ENCODE results near the gene SLC4A5.
"Not testable (repeated sequence)": the region's sequence is repeated elsewhere in the genome, so short reads cannot be mapped to it uniquely, and the experiment has no call there.

SLC4A5 gene

DNA sequence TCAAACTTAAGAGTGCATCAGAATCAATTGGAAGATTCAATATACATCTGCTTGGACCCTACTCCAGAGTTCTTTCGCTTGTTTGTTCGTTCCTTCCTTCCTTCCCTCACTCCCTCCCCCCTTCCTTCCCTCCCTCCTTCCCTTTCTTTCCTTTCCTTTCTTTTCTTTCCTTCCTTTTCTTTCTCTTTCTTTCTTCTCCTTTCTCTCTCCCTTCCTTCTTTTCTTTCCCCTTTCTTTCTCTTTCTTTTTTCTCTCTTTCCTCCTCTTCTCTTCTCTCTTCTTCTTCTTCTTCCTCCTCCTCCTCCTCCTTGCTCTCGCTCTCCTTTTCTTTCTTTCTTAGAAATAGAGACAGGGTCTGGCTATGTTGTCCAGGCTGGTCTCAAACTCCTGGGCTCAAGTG lies 98.9 kb downstream of the SLC4A5 start:
- H3K4me3 ChIP-seq (ENCODE audit: low read depth in 1 of 2, low read length in 2 of 2): no peak overlapping the region
- no peaks in the 10 kb centered on the region for H3K27me3 ChIP-seq (ENCODE audit: control insufficient read depth in 1 of 2, insufficient read depth in 2 of 2, low read length in 2 of 2)
- H3K9ac ChIP-seq (ENCODE audit: low read depth in 1 of 2, low read length in 2 of 2): no peak overlapping the region
- peaks cover 2 to 3% of the 10 kb centered on the region in 2 donors for H3K4me1 ChIP-seq (ENCODE audit: control insufficient read depth in 1 of 2, insufficient read depth in 2 of 2, low read length in 2 of 2)
- no peaks in the 10 kb centered on the region for H3K36me3 ChIP-seq (ENCODE audit: control insufficient read depth in 1 of 2, insufficient read depth in 2 of 2, low read length in 2 of 2)
- H3K27ac ChIP-seq (ENCODE audit: low read depth, low read length): no peak overlapping the region
- H3K9me3 ChIP-seq (ENCODE audit: control insufficient read depth in 1 of 2, low read length in 2 of 2): no peaks in the 10 kb centered on the region

DNA sequence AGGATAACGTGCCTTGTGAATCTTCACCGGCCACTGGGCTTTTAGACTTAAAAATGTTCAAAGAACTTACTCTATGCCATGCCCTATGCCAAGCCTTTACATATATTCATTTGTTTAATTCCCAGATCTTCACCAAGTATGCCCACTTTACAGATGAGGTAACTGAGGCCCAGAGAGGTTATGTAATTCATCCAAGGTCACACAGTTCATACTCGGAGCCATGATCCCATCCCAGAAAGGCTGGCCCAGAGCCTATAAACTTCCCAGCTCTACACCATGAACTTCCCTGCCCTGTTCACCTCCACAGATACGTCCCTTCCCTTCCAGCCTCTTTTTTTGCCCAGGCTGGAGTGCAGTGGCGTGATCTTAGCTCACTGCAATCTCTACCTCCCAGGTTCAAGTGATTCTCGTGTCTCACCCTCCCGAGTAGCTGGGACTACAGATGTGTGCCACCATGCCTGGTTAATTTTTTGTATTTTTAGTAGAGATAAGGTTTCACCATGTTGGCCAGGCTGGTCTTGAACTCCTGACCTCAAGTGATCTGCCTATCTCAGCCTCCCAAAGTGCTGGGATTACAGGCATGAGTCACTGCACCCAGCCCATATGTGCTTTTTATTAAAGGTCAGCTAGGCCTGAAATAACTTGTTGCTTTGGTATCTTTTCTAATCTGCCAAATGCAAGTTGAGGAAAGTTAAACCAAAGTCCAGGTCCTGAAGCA lies 100.7 kb downstream of the SLC4A5 start:
- no peaks in the 10 kb centered on the region for H3K9me3 ChIP-seq (ENCODE audit: control insufficient read depth in 1 of 2, low read length in 2 of 2)
- H3K4me3 ChIP-seq (ENCODE audit: low read depth in 1 of 2, low read length in 2 of 2): no peak overlapping the region
- H3K4me1 ChIP-seq (ENCODE audit: control insufficient read depth in 1 of 2, insufficient read depth in 2 of 2, low read length in 2 of 2): peaks cover 2 to 3% of the 10 kb centered on the region in 2 donors
- no peaks in the 10 kb centered on the region for H3K27me3 ChIP-seq (ENCODE audit: control insufficient read depth in 1 of 2, insufficient read depth in 2 of 2, low read length in 2 of 2)
- no peaks in the 10 kb centered on the region for H3K36me3 ChIP-seq (ENCODE audit: control insufficient read depth in 1 of 2, insufficient read depth in 2 of 2, low read length in 2 of 2)
- H3K9ac ChIP-seq (ENCODE audit: low read depth in 1 of 2, low read length in 2 of 2): no peak overlapping the region
- H3K27ac ChIP-seq (ENCODE audit: low read depth, low read length): no peak overlapping the region

DNA sequence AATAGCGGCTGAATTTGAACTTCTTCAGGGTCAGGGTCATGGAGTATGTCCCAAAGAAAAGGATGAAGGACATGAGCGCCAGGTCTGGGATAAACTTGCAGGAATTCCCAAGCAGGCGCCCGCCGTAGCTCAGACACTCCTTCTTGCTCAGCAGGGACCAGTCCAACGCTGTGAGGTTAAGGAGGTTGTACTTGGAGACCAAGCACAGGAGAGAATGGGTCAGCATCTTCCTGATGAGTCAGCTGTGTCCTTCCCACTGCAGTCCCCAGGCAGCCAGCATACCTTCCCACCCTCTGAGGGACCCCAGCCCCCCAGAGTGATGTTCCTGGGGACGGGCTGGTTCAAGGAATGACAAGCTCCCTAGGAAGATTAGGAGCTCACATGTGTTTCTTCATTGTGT lies 103.9 kb downstream of the SLC4A5 start:
- H3K27me3 ChIP-seq (ENCODE audit: control insufficient read depth in 1 of 2, insufficient read depth in 2 of 2, low read length in 2 of 2): no peaks in the 10 kb centered on the region
- no peak overlapping the region for H3K9ac ChIP-seq (ENCODE audit: low read depth in 1 of 2, low read length in 2 of 2)
- H3K4me1 ChIP-seq (ENCODE audit: control insufficient read depth in 1 of 2, insufficient read depth in 2 of 2, low read length in 2 of 2): peaks cover 2 to 3% of the 10 kb centered on the region in 2 donors
- no peaks in the 10 kb centered on the region for H3K36me3 ChIP-seq (ENCODE audit: control insufficient read depth in 1 of 2, insufficient read depth in 2 of 2, low read length in 2 of 2)
- H3K9me3 ChIP-seq (ENCODE audit: control insufficient read depth in 1 of 2, low read length in 2 of 2): no peaks in the 10 kb centered on the region
- no peak overlapping the region for H3K4me3 ChIP-seq (ENCODE audit: low read depth in 1 of 2, low read length in 2 of 2)
- no peak overlapping the region for H3K27ac ChIP-seq (ENCODE audit: low read depth, low read length)

DNA sequence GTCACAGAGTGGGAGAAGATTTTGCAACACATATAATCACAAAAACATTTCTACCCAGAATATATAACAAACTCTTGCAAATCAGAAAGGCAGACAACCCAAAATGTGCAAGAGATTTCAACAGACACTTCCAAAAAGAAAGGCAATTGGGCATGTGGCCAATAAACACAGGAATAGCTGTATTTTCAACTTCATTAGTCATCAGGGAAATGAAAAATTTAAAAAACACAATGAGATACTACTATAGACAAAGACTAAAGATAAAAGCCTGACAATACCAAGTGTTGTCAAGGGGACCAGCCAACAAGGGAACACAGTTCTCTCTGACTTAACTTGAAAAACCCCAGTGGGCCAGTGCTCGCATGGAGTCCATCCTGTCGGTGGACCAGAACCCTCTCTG lies 104.3 kb downstream of the SLC4A5 start:
- Histone ChIP-seq H3K4me3 (ENCODE audit: low read depth in 1 of 2, low read length in 2 of 2) (no peak overlapping the region), H3K27me3 (ENCODE audit: control insufficient read depth in 1 of 2, insufficient read depth in 2 of 2, low read length in 2 of 2) (no peaks in the 10 kb centered on the region), H3K9me3 (ENCODE audit: control insufficient read depth in 1 of 2, low read length in 2 of 2) (no peaks in the 10 kb centered on the region), H3K9ac (ENCODE audit: low read depth in 1 of 2, low read length in 2 of 2) (no peak overlapping the region), H3K27ac (ENCODE audit: low read depth, low read length) (no peak overlapping the region), H3K4me1 (ENCODE audit: control insufficient read depth in 1 of 2, insufficient read depth in 2 of 2, low read length in 2 of 2) (peaks cover 2 to 3% of the 10 kb centered on the region in 2 donors), H3K36me3 (ENCODE audit: control insufficient read depth in 1 of 2, insufficient read depth in 2 of 2, low read length in 2 of 2) (no peaks in the 10 kb centered on the region)

DNA sequence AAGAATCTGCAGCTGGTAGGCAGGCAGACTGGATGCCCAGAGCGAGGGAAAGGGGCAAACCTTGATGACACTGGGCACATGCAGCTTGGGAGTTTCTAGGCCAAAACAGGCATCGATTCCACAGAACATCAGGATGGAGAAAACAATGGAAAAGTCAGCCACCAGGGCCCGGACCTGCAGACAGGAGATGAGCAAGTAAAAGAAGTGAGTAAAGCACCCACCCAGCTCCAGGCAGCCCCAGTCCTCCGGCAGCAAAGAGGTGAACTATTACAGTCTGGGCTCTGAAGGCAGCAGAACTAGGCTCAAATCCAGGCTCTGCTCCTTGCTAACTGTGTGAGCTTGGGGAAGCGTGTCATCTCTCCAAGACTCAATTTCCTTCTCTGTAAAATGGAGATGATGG lies 108.2 kb downstream of the SLC4A5 start:
- H3K27me3 ChIP-seq (ENCODE audit: control insufficient read depth in 1 of 2, insufficient read depth in 2 of 2, low read length in 2 of 2): no peaks in the 10 kb centered on the region
- H3K36me3 ChIP-seq (ENCODE audit: control insufficient read depth in 1 of 2, insufficient read depth in 2 of 2, low read length in 2 of 2): no peaks in the 10 kb centered on the region
- H3K9ac ChIP-seq (ENCODE audit: low read depth in 1 of 2, low read length in 2 of 2): no peak overlapping the region
- no peak overlapping the region for H3K4me3 ChIP-seq (ENCODE audit: low read depth in 1 of 2, low read length in 2 of 2)
- H3K27ac ChIP-seq (ENCODE audit: low read depth, low read length): no peak overlapping the region
- H3K4me1 ChIP-seq (ENCODE audit: control insufficient read depth in 1 of 2, insufficient read depth in 2 of 2, low read length in 2 of 2): no peaks in the 10 kb centered on the region
- no peaks in the 10 kb centered on the region for H3K9me3 ChIP-seq (ENCODE audit: control insufficient read depth in 1 of 2, low read length in 2 of 2)

DNA sequence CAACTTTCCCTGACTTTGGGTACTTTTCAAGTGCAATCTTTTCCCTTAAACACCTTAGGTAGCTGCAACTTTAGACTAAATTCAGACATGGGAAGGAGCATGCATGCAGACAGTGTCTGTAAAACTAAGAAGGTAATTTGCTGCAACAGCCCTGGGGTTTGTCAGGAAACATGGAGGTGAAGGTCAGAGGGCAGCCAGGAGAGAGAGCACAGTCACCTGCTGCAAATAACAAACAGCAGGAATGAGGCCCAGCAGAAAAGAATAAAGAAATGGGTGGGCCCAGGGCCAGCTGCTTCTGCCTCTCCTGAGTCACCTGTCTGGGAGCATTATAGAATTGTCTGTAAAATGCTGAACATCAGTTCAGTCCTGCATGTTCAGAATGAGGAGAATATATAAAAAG lies 109.6 kb downstream of the SLC4A5 start:
- H3K27me3 ChIP-seq (ENCODE audit: control insufficient read depth in 1 of 2, insufficient read depth in 2 of 2, low read length in 2 of 2): no peaks in the 10 kb centered on the region
- H3K4me1 ChIP-seq (ENCODE audit: control insufficient read depth in 1 of 2, insufficient read depth in 2 of 2, low read length in 2 of 2): no peaks in the 10 kb centered on the region
- H3K27ac ChIP-seq (ENCODE audit: low read depth, low read length): no peak overlapping the region
- H3K36me3 ChIP-seq (ENCODE audit: control insufficient read depth in 1 of 2, insufficient read depth in 2 of 2, low read length in 2 of 2): no peaks in the 10 kb centered on the region
- H3K9ac ChIP-seq (ENCODE audit: low read depth in 1 of 2, low read length in 2 of 2): no peak overlapping the region
- no peaks in the 10 kb centered on the region for H3K9me3 ChIP-seq (ENCODE audit: control insufficient read depth in 1 of 2, low read length in 2 of 2)
- H3K4me3 ChIP-seq (ENCODE audit: low read depth in 1 of 2, low read length in 2 of 2): no peak overlapping the region

DNA sequence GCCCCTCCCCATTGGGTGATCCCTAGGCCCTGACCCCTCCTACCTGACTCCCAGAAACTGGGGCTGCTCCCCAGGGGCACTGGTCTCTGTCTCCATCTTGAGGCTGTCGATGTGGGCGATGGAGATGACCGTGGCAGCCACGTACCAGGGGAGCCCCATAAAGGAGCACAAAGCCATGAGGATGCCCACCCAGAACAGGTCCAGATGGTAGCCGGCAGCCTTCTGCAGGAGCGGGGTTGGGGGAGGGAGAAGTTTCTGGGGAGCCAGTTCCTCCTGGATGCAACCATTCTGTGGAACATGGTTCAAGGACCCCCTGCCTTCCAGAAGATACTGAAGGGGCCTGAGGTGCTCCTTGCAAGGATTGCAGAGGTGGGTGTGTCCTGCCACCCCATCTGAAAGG lies 110.8 kb downstream of the SLC4A5 start:
- H3K4me1 ChIP-seq (ENCODE audit: control insufficient read depth in 1 of 2, insufficient read depth in 2 of 2, low read length in 2 of 2): no peaks in the 10 kb centered on the region
- no peaks in the 10 kb centered on the region for H3K9me3 ChIP-seq (ENCODE audit: control insufficient read depth in 1 of 2, low read length in 2 of 2)
- H3K4me3 ChIP-seq (ENCODE audit: low read depth in 1 of 2, low read length in 2 of 2): no peak overlapping the region
- no peaks in the 10 kb centered on the region for H3K27me3 ChIP-seq (ENCODE audit: control insufficient read depth in 1 of 2, insufficient read depth in 2 of 2, low read length in 2 of 2)
- H3K9ac ChIP-seq (ENCODE audit: low read depth in 1 of 2, low read length in 2 of 2): no peak overlapping the region
- no peaks in the 10 kb centered on the region for H3K36me3 ChIP-seq (ENCODE audit: control insufficient read depth in 1 of 2, insufficient read depth in 2 of 2, low read length in 2 of 2)
- H3K27ac ChIP-seq (ENCODE audit: low read depth, low read length): no peak overlapping the region

DNA sequence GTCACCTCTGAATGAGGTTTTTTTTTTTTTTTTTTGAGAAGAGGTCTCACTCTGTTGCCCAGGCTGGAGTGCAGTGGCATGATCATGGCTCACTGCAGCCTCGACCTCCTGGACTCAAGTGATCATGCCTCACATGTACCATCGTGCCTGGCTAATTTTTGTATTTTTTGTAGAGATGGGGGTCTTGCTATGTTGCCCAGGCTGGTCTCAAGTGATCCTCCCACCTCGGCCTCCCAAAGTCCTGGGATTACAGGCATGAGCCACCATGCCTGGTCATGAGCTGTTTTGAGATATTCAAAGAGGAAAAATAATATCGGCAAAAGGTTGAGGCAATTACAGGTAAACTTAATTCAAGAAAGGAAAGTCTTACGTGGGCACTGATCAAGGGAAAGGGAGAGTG lies 113.4 kb downstream of the SLC4A5 start:
- H3K27me3 ChIP-seq (ENCODE audit: control insufficient read depth in 1 of 2, insufficient read depth in 2 of 2, low read length in 2 of 2); H3K4me1 ChIP-seq (ENCODE audit: control insufficient read depth in 1 of 2, insufficient read depth in 2 of 2, low read length in 2 of 2); H3K4me3 ChIP-seq (ENCODE audit: low read depth in 1 of 2, low read length in 2 of 2); H3K9me3 ChIP-seq (ENCODE audit: control insufficient read depth in 1 of 2, low read length in 2 of 2); H3K36me3 ChIP-seq (ENCODE audit: control insufficient read depth in 1 of 2, insufficient read depth in 2 of 2, low read length in 2 of 2); H3K27ac ChIP-seq (ENCODE audit: low read depth, low read length); H3K9ac ChIP-seq (ENCODE audit: low read depth in 1 of 2, low read length in 2 of 2): not testable (repeated sequence)

DNA sequence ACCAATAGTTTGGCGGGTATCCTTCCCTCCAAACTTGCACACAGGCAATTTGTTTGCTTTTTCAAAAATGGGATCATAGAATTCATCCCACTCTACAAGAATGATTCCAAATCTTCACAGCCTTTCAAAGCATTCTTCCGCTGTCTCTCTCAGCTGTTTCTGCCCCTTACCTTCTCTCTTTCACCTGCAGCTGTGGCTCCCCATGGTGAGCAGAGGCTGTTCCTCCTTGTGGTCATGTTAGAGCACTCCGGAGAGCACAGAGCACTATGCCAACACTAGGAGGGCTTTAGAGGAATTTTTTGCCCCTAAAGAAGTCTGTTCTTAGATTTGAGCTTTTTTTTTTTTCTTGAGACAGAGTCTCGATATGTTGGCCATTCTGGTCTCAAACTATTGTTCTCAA lies 114.4 kb downstream of the SLC4A5 start:
- Histone ChIP-seq H3K4me3 (ENCODE audit: low read depth in 1 of 2, low read length in 2 of 2) (no peak overlapping the region), H3K9me3 (ENCODE audit: control insufficient read depth in 1 of 2, low read length in 2 of 2) (no peaks in the 10 kb centered on the region), H3K36me3 (ENCODE audit: control insufficient read depth in 1 of 2, insufficient read depth in 2 of 2, low read length in 2 of 2) (no peaks in the 10 kb centered on the region), H3K4me1 (ENCODE audit: control insufficient read depth in 1 of 2, insufficient read depth in 2 of 2, low read length in 2 of 2) (no peaks in the 10 kb centered on the region), H3K9ac (ENCODE audit: low read depth in 1 of 2, low read length in 2 of 2) (no peak overlapping the region), H3K27ac (ENCODE audit: low read depth, low read length) (no peak overlapping the region), H3K27me3 (ENCODE audit: control insufficient read depth in 1 of 2, insufficient read depth in 2 of 2, low read length in 2 of 2) (no peaks in the 10 kb centered on the region)

DNA sequence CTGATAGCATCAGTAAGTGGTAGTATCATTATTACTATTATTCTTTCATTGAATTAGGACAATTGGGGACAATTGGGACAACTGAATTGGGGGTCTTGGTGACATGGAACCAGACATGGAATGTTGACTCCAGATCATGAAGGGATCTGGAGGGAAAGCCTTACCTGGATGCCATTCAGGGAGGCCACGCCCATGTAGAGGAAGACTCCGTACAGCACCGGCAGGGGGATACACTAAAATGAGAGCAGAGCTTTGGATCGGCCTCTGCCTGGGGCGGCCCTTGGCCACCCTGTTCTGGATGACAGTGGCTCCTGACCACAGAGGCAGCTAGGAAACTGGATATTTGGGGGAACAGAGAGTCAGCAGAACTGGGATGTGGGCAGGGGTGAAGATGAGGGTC lies 115.6 kb downstream of the SLC4A5 start:
- H3K4me3 ChIP-seq (ENCODE audit: low read depth in 1 of 2, low read length in 2 of 2): no peak overlapping the region
- H3K27ac ChIP-seq (ENCODE audit: low read depth, low read length): no peak overlapping the region
- H3K9ac ChIP-seq (ENCODE audit: low read depth in 1 of 2, low read length in 2 of 2): no peak overlapping the region
- no peaks in the 10 kb centered on the region for H3K9me3 ChIP-seq (ENCODE audit: control insufficient read depth in 1 of 2, low read length in 2 of 2)
- no peaks in the 10 kb centered on the region for H3K36me3 ChIP-seq (ENCODE audit: control insufficient read depth in 1 of 2, insufficient read depth in 2 of 2, low read length in 2 of 2)
- no peaks in the 10 kb centered on the region for H3K27me3 ChIP-seq (ENCODE audit: control insufficient read depth in 1 of 2, insufficient read depth in 2 of 2, low read length in 2 of 2)
- H3K4me1 ChIP-seq (ENCODE audit: control insufficient read depth in 1 of 2, insufficient read depth in 2 of 2, low read length in 2 of 2): no peaks in the 10 kb centered on the region
